ENCODE data around the gene KLC1.

KLC1 gene

GRCh38 chr14:103667671-103668070 is 38.7 kb downstream of the KLC1 start:
- no peak overlapping the region for H2BK12ac ChIP-seq (ENCODE audit: low read length)
- H3K4ac ChIP-seq (ENCODE audit: low read length): no peak overlapping the region
- no peak overlapping the region for H3K27ac ChIP-seq (replicated peaks; ENCODE audit: low read length)
- H3K4me3 ChIP-seq (ENCODE audit: low read length in 2 of 2): no peak overlapping the region
- no peaks in the 10 kb centered on the region for H3K4me1 ChIP-seq (ENCODE audit: control insufficient read depth in 2 of 2, insufficient read depth in 1 of 2, low read depth in 1 of 2, low read length in 2 of 2)
- H3K27me3 ChIP-seq (ENCODE audit: control insufficient read depth in 3 of 3, insufficient read depth in 3 of 3, low read depth in 1 of 3, low read length in 3 of 3): no peaks in the 10 kb centered on the region
- H3K79me1 ChIP-seq (ENCODE audit: low read depth, low read length): peaks cover 2% of the 10 kb centered on the region
- H3K4me2 ChIP-seq (ENCODE audit: insufficient read depth, low read length, poor library complexity, severe bottlenecking): no peak overlapping the region
- H3K23ac ChIP-seq (ENCODE audit: low read depth, low read length, poor library complexity): no peak overlapping the region
- no peak overlapping the region for H2AK5ac ChIP-seq (ENCODE audit: low read depth, low read length)
- H2BK15ac ChIP-seq (ENCODE audit: low read length): no peak overlapping the region
- no peak overlapping the region for H4K8ac ChIP-seq (ENCODE audit: low read depth, low read length)
- peaks cover 29 to 89% of the 10 kb centered on the region in 2 donors for H3K36me3 ChIP-seq (replicated peaks in 1 of 2; ENCODE audit: control insufficient read depth in 2 of 2, insufficient read depth in 2 of 2, low read length in 2 of 2)
- no peak overlapping the region for H4K91ac ChIP-seq (ENCODE audit: low read depth, low read length, poor library complexity)
- H2BK5ac ChIP-seq (ENCODE audit: low read length): no peak overlapping the region
- no peak overlapping the region for H2BK120ac ChIP-seq (ENCODE audit: low read depth, low read length)
- no peak overlapping the region for H2AFZ ChIP-seq (ENCODE audit: low read length)
- WGBS, 2 donors (ENCODE audit: extremely low coverage in 2 of 2, insufficient read length in 2 of 2, insufficient replicate concordance in 1 of 2): no CpG with 5 or more reads among the region's 4 CpGs
- H3K14ac ChIP-seq (ENCODE audit: low read length): no peak overlapping the region
- H3K9me3 ChIP-seq (replicated peaks in 1 of 2; ENCODE audit: control insufficient read depth in 2 of 2, insufficient read depth in 1 of 2, low read depth in 1 of 2, low read length in 2 of 2): no peaks in the 10 kb centered on the region
- DNase-seq (ENCODE audit: low spot score): no peak
- no peak overlapping the region for H3K18ac ChIP-seq (ENCODE audit: low read length)
- no peak overlapping the region for H3K9ac ChIP-seq (ENCODE audit: low read depth, low read length, poor library complexity)

- H3K4ac ChIP-seq (ENCODE audit: low read length): no peak overlapping the region
- no peak overlapping the region for H3K23ac ChIP-seq (ENCODE audit: low read depth, low read length, poor library complexity)
- H3K14ac ChIP-seq (ENCODE audit: low read length): peak overlapping the region; percentile 71
- no peak overlapping the region for H2BK15ac ChIP-seq (ENCODE audit: low read length)
- no peak overlapping the region for H3K4me2 ChIP-seq (ENCODE audit: insufficient read depth, low read length, poor library complexity, severe bottlenecking)
- WGBS, 2 donors (ENCODE audit: extremely low coverage in 2 of 2, insufficient read length in 2 of 2, insufficient replicate concordance in 1 of 2): no CpG with 5 or more reads among the region's 3 CpGs
- no peaks in the 10 kb centered on the region for H3K9me3 ChIP-seq (replicated peaks in 1 of 2; ENCODE audit: control insufficient read depth in 2 of 2, insufficient read depth in 1 of 2, low read depth in 1 of 2, low read length in 2 of 2)
- H3K9ac ChIP-seq (ENCODE audit: low read depth, low read length, poor library complexity): no peak overlapping the region
- H3K4me1 ChIP-seq (ENCODE audit: control insufficient read depth in 2 of 2, insufficient read depth in 1 of 2, low read depth in 1 of 2, low read length in 2 of 2): no peaks in the 10 kb centered on the region
- H3K36me3 ChIP-seq (replicated peaks in 1 of 2; ENCODE audit: control insufficient read depth in 2 of 2, insufficient read depth in 2 of 2, low read length in 2 of 2): peaks cover 33 to 90% of the 10 kb centered on the region in 2 donors
- H3K18ac ChIP-seq (ENCODE audit: low read length): no peak overlapping the region
- H2BK120ac ChIP-seq (ENCODE audit: low read depth, low read length): no peak overlapping the region
- peak overlapping the region; percentile 65 for H4K8ac ChIP-seq (ENCODE audit: low read depth, low read length)
- peaks cover 2% of the 10 kb centered on the region for H3K79me1 ChIP-seq (ENCODE audit: low read depth, low read length)
- no peaks in the 10 kb centered on the region for H3K27me3 ChIP-seq (ENCODE audit: control insufficient read depth in 3 of 3, insufficient read depth in 3 of 3, low read depth in 1 of 3, low read length in 3 of 3)
- no peak overlapping the region for H2BK12ac ChIP-seq (ENCODE audit: low read length)
- H2BK5ac ChIP-seq (ENCODE audit: low read length): no peak overlapping the region
- H3K4me3 ChIP-seq (ENCODE audit: low read length in 2 of 2): no peak overlapping the region
- no peak overlapping the region for H2AK5ac ChIP-seq (ENCODE audit: low read depth, low read length)
- no peak overlapping the region for H3K27ac ChIP-seq (replicated peaks; ENCODE audit: low read length)
- no peak overlapping the region for H4K91ac ChIP-seq (ENCODE audit: low read depth, low read length, poor library complexity)
- no peak overlapping the region for H2AFZ ChIP-seq (ENCODE audit: low read length)
- no peak for DNase-seq (ENCODE audit: low spot score)
These were observed 39.1 kb downstream of the KLC1 start for GRCh38 chr14:103668117-103668516.

GRCh38 chr14:103669370-103669769 is 40.4 kb downstream of the KLC1 start:
- no peak overlapping the region for H3K18ac ChIP-seq (ENCODE audit: low read length)
- no peak overlapping the region for H4K91ac ChIP-seq (ENCODE audit: low read depth, low read length, poor library complexity)
- H3K14ac ChIP-seq (ENCODE audit: low read length): no peak overlapping the region
- no peak overlapping the region for H3K27ac ChIP-seq (replicated peaks; ENCODE audit: low read length)
- H2BK15ac ChIP-seq (ENCODE audit: low read length): no peak overlapping the region
- H3K27me3 ChIP-seq (ENCODE audit: control insufficient read depth in 3 of 3, insufficient read depth in 3 of 3, low read depth in 1 of 3, low read length in 3 of 3): no peaks in the 10 kb centered on the region
- DNase-seq (ENCODE audit: low spot score): no peak
- H3K9me3 ChIP-seq (replicated peaks in 1 of 2; ENCODE audit: control insufficient read depth in 2 of 2, insufficient read depth in 1 of 2, low read depth in 1 of 2, low read length in 2 of 2): no peaks in the 10 kb centered on the region
- no peak overlapping the region for H3K4me2 ChIP-seq (ENCODE audit: insufficient read depth, low read length, poor library complexity, severe bottlenecking)
- no peak overlapping the region for H3K9ac ChIP-seq (ENCODE audit: low read depth, low read length, poor library complexity)
- no peak overlapping the region for H3K4me3 ChIP-seq (ENCODE audit: low read length in 2 of 2)
- H3K36me3 ChIP-seq (replicated peaks in 1 of 2; ENCODE audit: control insufficient read depth in 2 of 2, insufficient read depth in 2 of 2, low read length in 2 of 2): peaks cover 30 to 90% of the 10 kb centered on the region in 2 donors
- no peak overlapping the region for H2BK12ac ChIP-seq (ENCODE audit: low read length)
- H2BK5ac ChIP-seq (ENCODE audit: low read length): no peak overlapping the region
- no peak overlapping the region for H2AK5ac ChIP-seq (ENCODE audit: low read depth, low read length)
- no peaks in the 10 kb centered on the region for H3K4me1 ChIP-seq (ENCODE audit: control insufficient read depth in 2 of 2, insufficient read depth in 1 of 2, low read depth in 1 of 2, low read length in 2 of 2)
- no peak overlapping the region for H2BK120ac ChIP-seq (ENCODE audit: low read depth, low read length)
- no CpG with 5 or more reads among the region's 2 CpGs for WGBS, 2 donors (ENCODE audit: extremely low coverage in 2 of 2, insufficient read length in 2 of 2, insufficient replicate concordance in 1 of 2)
- H3K79me1 ChIP-seq (ENCODE audit: low read depth, low read length): peaks cover 2% of the 10 kb centered on the region
- no peak overlapping the region for H3K23ac ChIP-seq (ENCODE audit: low read depth, low read length, poor library complexity)
- H4K8ac ChIP-seq (ENCODE audit: low read depth, low read length): no peak overlapping the region
- no peak overlapping the region for H2AFZ ChIP-seq (ENCODE audit: low read length)
- no peak overlapping the region for H3K4ac ChIP-seq (ENCODE audit: low read length)

GRCh38 chr14:103671911-103672310 is 42.9 kb downstream of the KLC1 start:
- Histone ChIP-seq H4K91ac (ENCODE audit: low read depth, low read length, poor library complexity) (no peak overlapping the region), H3K4me2 (ENCODE audit: insufficient read depth, low read length, poor library complexity, severe bottlenecking) (no peak overlapping the region), H3K23ac (ENCODE audit: low read depth, low read length, poor library complexity) (no peak overlapping the region), H3K27ac (replicated peaks; ENCODE audit: low read length) (no peak overlapping the region), H2BK120ac (ENCODE audit: low read depth, low read length) (no peak overlapping the region), H2BK15ac (ENCODE audit: low read length) (no peak overlapping the region), H3K36me3 (replicated peaks in 1 of 2; ENCODE audit: control insufficient read depth in 2 of 2, insufficient read depth in 2 of 2, low read length in 2 of 2) (peaks cover 39 to 93% of the 10 kb centered on the region in 2 donors), H4K8ac (ENCODE audit: low read depth, low read length) (no peak overlapping the region), H3K4me1 (ENCODE audit: control insufficient read depth in 2 of 2, insufficient read depth in 1 of 2, low read depth in 1 of 2, low read length in 2 of 2) (no peaks in the 10 kb centered on the region), H3K9ac (ENCODE audit: low read depth, low read length, poor library complexity) (no peak overlapping the region), H3K79me1 (ENCODE audit: low read depth, low read length) (peaks cover 2% of the 10 kb centered on the region), H2AK5ac (ENCODE audit: low read depth, low read length) (no peak overlapping the region), H3K9me3 (replicated peaks in 1 of 2; ENCODE audit: control insufficient read depth in 2 of 2, insufficient read depth in 1 of 2, low read depth in 1 of 2, low read length in 2 of 2) (no peaks in the 10 kb centered on the region), H3K18ac (ENCODE audit: low read length) (no peak overlapping the region), H3K14ac (ENCODE audit: low read length) (no peak overlapping the region), H2BK5ac (ENCODE audit: low read length) (no peak overlapping the region), H2AFZ (ENCODE audit: low read length) (no peak overlapping the region), H3K4ac (ENCODE audit: low read length) (no peak overlapping the region), H3K4me3 (ENCODE audit: low read length in 2 of 2) (peak overlapping the region in 1 of 2 donors; percentile 46), H3K27me3 (ENCODE audit: control insufficient read depth in 3 of 3, insufficient read depth in 3 of 3, low read depth in 1 of 3, low read length in 3 of 3) (no peaks in the 10 kb centered on the region), H2BK12ac (ENCODE audit: low read length) (no peak overlapping the region)
- DNase-seq (ENCODE audit: low spot score): no peak
- WGBS, 2 donors (ENCODE audit: extremely low coverage in 2 of 2, insufficient read length in 2 of 2, insufficient replicate concordance in 1 of 2): no CpG with 5 or more reads among the region's 4 CpGs

All from neuronal stem cell (in vitro differentiated cells).